Prostate gland (tissue), 2 donors: ENCODE measurements around the gene MAGI2. TPM values are rescaled to one million over a fixed set of nuclear protein-coding genes. Genes with fewer than 3 reads are reported as not detected.

Experiments used
- DNase-seq: peaks from one replicate; pipeline ENCODE4 v3.0.0-alpha.2; 2019; ENCODE audit warnings: low spot score
- H3K27ac ChIP-seq, 2 donors: fragments of 200-600 bp; sonication (generic); 2 replicates each; pipeline ENCODE4 v1.5.1; 2017 to 2019
- H3K27me3 ChIP-seq: fragments of 200-600 bp; sonication (generic); replicated peaks from 2 replicates; pipeline ENCODE4 v1.5.1; 2019; ENCODE audit not compliant: insufficient read depth
- H3K36me3 ChIP-seq, 2 donors: fragments of 200-600 bp; sonication (generic); 1 replicate in 1 of 2; 2 replicates in 1 of 2; pipeline versions ENCODE4 v1.5.1 to v1.8.1; 2017 to 2019
- H3K4me1 ChIP-seq: fragments of 200-600 bp; sonication (generic); replicated peaks from 2 replicates; pipeline ENCODE4 v1.5.1; 2019
- H3K4me3 ChIP-seq, 2 donors: fragments of 200-600 bp; sonication (generic); 2 replicates each; pipeline ENCODE4 v1.5.1; 2017 to 2019
- H3K9me3 ChIP-seq: fragments of 200-600 bp; sonication (generic); 2 replicates; pipeline ENCODE4 v1.5.1; 2017
- CTCF ChIP-seq, 4 experiments: fragments of 200-600 bp in 2 of 4; fragments of 450-650 bp in 2 of 4; sonication (generic) in 2 of 4; IDR thresholded peaks; 1 replicate in 3 of 4; 2 replicates in 1 of 4; pipeline ENCODE4 v1.5.1; 2016 to 2019; ENCODE audit warnings: antibody characterized with exemption in 4 of 4, mild to moderate bottlenecking in 2 of 4, moderate library complexity in 2 of 4
- POLR2A ChIP-seq: fragments of 450-650 bp; IDR thresholded peaks from one replicate; pipeline ENCODE4 v1.6.1; 2016; ENCODE audit warnings: antibody characterized with exemption, mild to moderate bottlenecking
- POLR2AphosphoS5 ChIP-seq: sonication (generic); formaldehyde crosslinking; IDR thresholded peaks from one replicate; pipeline ENCODE4 v1.6.1; 2017; ENCODE audit warnings: antibody characterized with exemption
- WGBS: methylation state at CpG from one replicate; pipeline ENCODE4 v1.1.5; 2018; 5-methylcytosine and 5-hydroxymethylcytosine counted together
- intact Hi-C: fragments of 100-400 bp; cut with DNase I; formaldehyde crosslinking; loops from one replicate; pipeline ENCODE4 v1.14.2; 2022
- total RNA-seq, 2 donors: library from RNA; depleted of rRNA; stranded (reverse); fragments of >200 nt; gene quantifications; one replicate each; pipeline ENCODE4 v1.1.0, GENCODE V29; 2016

The MAGI2 gene
- total RNA-seq, 2 donors from 2014 or later, result 27.1 to 31.3 TPM

DNA sequence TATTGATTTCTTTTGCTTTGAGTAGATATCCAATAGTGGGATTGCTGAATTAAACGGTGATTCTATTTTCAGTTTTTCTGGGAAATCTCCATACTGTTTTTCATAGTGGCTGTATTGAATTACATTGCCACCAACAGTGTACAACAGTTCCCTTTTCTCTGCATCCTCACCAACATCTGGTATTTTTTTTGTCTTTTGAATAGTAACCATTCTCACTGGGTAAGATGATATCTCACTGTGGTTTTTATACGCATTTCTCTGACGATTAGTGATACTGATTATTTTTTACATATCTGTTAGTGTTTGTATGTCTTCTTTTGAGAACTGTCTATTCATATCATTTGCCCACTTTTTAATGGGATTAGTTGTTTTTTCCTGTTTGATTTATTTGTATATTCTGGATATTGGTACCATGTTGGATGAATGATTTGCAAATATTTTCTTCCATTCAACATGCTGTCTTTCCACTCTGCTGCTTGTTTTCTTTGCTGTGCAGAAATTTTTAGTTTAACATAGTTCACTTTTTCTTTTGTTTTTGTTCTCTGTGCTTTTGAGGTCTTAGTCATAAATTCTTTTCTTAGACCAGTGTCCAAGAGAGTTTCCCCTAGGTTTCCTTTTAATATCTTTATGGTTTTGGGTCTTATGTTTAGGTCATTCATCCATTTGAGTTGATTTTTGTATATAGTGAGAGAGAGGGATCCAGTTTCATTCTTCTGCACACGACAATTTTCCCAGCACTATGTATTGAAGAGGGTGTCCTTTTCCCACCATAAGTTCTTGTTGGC is 1070.2 kb downstream of the MAGI2 start:
- no peaks in the 10 kb centered on the region for H3K4me1 ChIP-seq
- no peak for DNase-seq
- H3K27me3 ChIP-seq, result no peaks in the 10 kb centered on the region
- WGBS, result 52% methylated on average over 4 of the region's 4 CpGs
- no peaks in the 10 kb centered on the region for H3K36me3 ChIP-seq
- H3K4me3 ChIP-seq, result no peak overlapping the region
- TF ChIP-seq POLR2AphosphoS5 (no peak), POLR2A (no peak), CTCF (IDR thresholded peaks at IDR 0.05) (no peak)
- intact Hi-C loops, result no loop called here
- H3K9me3 ChIP-seq, result no peaks in the 10 kb centered on the region
- no peak overlapping the region for H3K27ac ChIP-seq

DNA sequence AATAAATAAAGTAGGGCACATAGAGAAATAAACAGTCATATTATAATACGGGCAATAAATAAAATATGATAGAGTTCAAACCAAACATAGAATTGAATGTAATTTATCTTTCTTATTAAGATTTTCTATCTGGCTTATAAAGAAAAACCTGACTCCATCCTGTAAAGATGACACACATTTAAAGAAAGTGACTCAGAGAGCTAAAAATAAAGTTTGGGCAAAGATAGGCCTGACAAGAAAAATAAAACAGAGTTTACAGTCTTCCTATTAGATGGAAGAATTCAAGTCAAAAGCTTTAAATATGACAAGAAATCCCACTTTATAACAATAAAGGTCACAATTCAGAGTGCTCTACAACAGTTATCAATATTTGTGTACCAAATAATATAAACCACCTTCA is 1074.3 kb downstream of the MAGI2 start:
- no peak for DNase-seq
- Histone ChIP-seq H3K4me1 (no peaks in the 10 kb centered on the region), H3K27me3 (no peaks in the 10 kb centered on the region), H3K27ac (no peak overlapping the region), H3K36me3 (no peaks in the 10 kb centered on the region), H3K4me3 (no peak overlapping the region), H3K9me3 (no peaks in the 10 kb centered on the region)
- intact Hi-C loops, result no loop called here
- WGBS, result 65% methylated on average over 1 of the region's 1 CpG
- TF ChIP-seq CTCF (IDR thresholded peaks at IDR 0.05) (no peak), POLR2A (no peak), POLR2AphosphoS5 (no peak)

- H3K36me3 ChIP-seq, result no peaks in the 10 kb centered on the region
- no peaks in the 10 kb centered on the region for H3K9me3 ChIP-seq
- no peaks in the 10 kb centered on the region for H3K4me1 ChIP-seq
- WGBS, result 84% methylated on average over 1 of the region's 1 CpG
- DNase-seq, result no peak
- intact Hi-C loops, result no loop called here
- no peak overlapping the region for H3K27ac ChIP-seq
- H3K27me3 ChIP-seq, result no peaks in the 10 kb centered on the region
- no peak overlapping the region for H3K4me3 ChIP-seq
- TF ChIP-seq POLR2AphosphoS5 (no peak), POLR2A (no peak), CTCF (IDR thresholded peaks at IDR 0.05) (no peak)
Measured at GRCh38 chr7:78377532-78377931, 1075.9 kb downstream of the MAGI2 start.

DNA sequence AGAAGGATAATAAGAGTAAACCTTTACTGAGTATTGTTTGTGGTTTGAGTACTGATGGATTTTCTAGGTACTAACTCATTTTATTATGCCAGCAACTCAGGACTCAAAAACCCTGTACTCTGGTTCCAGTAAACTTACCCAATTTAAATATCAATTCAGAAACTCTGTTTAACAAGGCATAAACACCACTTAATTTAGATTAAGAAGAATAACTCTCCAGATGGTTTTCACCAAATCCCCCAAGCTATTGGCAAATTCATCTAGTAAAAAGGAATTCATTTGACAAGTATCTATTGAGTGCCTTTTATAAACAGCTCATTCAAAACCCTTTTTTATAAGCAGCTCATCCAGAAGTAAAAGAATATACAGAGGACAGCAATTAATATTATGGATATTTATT is 1082.5 kb downstream of the MAGI2 start:
- TF ChIP-seq CTCF (IDR thresholded peaks at IDR 0.05), result no peak
- TF ChIP-seq POLR2A, result no peak
- TF ChIP-seq POLR2AphosphoS5, result no peak
- H3K4me3 ChIP-seq, result no peak overlapping the region
- H3K27me3 ChIP-seq, result no peaks in the 10 kb centered on the region
- H3K36me3 ChIP-seq, result no peaks in the 10 kb centered on the region
- intact Hi-C loops, result no loop called here
- H3K9me3 ChIP-seq, result no peaks in the 10 kb centered on the region
- no peak overlapping the region for H3K27ac ChIP-seq
- no peak for DNase-seq
- no peaks in the 10 kb centered on the region for H3K4me1 ChIP-seq

DNA sequence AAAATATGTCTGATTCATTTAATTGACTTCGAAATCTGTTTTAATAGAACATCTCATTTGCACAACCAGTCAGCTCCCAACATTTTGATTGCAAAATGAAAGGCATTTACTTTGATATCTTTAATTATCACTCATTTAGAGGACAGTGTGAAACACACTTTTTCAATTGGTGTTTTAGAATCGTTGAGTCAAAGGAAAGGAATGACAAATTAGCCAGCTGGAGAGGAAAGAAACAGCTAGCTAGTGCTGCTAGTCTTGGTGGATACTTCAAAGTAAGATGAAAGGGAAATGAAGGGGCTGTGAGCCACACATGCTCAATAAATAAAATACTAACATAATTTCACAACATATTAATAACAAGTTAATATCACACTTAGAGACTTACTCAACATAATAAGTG is 1084.7 kb downstream of the MAGI2 start:
- Histone ChIP-seq H3K4me3 (no peak overlapping the region), H3K9me3 (no peaks in the 10 kb centered on the region), H3K27ac (no peak overlapping the region), H3K27me3 (no peaks in the 10 kb centered on the region), H3K4me1 (no peaks in the 10 kb centered on the region), H3K36me3 (no peaks in the 10 kb centered on the region)
- DNase-seq, result no peak
- WGBS, result 69% methylated on average over 2 of the region's 2 CpGs
- TF ChIP-seq POLR2A (no peak), CTCF (IDR thresholded peaks at IDR 0.05) (no peak), POLR2AphosphoS5 (no peak)
- intact Hi-C loops, result no loop called here
